Measurements from ENCODE around the gene FAXDC2.

DNA sequence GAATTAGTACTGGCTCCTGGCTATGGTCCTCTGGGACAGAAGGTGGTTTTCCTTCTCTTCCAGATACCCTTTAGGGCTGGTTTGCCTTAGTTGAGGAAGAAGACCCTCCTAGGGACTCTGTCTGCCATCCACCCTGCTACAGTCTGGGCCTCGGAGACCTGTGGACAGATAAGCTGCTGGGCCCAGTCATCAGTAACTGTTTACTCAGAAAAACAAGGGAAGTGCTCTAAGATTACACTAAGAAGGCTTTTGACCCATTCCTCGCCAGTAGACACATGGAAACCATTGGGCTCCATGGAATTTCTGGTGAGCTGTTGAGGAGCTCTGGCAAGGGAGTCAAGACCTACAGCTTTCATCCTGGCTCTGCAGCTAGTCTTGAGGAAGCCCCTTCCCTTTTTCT lies 64.0 kb downstream of the FAXDC2 start:
- TF ChIP-seq, protein P1, sequence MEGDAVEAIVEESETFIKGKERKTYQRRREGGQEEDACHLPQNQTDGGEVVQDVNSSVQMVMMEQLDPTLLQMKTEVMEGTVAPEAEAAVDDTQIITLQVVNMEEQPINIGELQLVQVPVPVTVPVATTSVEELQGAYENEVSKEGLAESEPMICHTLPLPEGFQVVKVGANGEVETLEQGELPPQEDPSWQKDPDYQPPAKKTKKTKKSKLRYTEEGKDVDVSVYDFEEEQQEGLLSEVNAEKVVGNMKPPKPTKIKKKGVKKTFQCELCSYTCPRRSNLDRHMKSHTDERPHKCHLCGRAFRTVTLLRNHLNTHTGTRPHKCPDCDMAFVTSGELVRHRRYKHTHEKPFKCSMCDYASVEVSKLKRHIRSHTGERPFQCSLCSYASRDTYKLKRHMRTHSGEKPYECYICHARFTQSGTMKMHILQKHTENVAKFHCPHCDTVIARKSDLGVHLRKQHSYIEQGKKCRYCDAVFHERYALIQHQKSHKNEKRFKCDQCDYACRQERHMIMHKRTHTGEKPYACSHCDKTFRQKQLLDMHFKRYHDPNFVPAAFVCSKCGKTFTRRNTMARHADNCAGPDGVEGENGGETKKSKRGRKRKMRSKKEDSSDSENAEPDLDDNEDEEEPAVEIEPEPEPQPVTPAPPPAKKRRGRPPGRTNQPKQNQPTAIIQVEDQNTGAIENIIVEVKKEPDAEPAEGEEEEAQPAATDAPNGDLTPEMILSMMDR (IDR thresholded peaks at IDR 0.05 in 2 of 3, conservative IDR thresholded peaks at IDR 0.05 in 1 of 3; ENCODE audit: control insufficient read depth in 2 of 3, extremely low read depth in 1 of 3, insufficient read depth in 1 of 3, low read depth in 3 of 3, low read length in 3 of 3) = no peak
- TF ChIP-seq HDAC6 (IDR thresholded peaks at IDR 0.05; ENCODE audit: unreplicated experiment) (no peak), EZH2 (IDR thresholded peaks at IDR 0.05; ENCODE audit: borderline replicate concordance, control insufficient read depth, low read depth, low read length) (no peak), YBX1 (IDR thresholded peaks at IDR 0.05) (no peak), CEBPB (IDR thresholded peaks at IDR 0.05; ENCODE audit: borderline replicate concordance in 1 of 2, low read depth in 2 of 2, low read length in 2 of 2) (no peak), CHD1 (IDR thresholded peaks at IDR 0.05; ENCODE audit: low read depth, low read length) (no peak), ZNF384 (IDR thresholded peaks at IDR 0.05; ENCODE audit: borderline replicate concordance, low read depth, low read length) (no peak), TAF1 (IDR thresholded peaks at IDR 0.05; ENCODE audit: borderline replicate concordance, low read depth, low read length) (no peak), SPI1 (IDR thresholded peaks at IDR 0.05; ENCODE audit: borderline replicate concordance, insufficient read depth, low read depth, low read length) (no peak)
- TF ChIP-seq, protein P2, sequence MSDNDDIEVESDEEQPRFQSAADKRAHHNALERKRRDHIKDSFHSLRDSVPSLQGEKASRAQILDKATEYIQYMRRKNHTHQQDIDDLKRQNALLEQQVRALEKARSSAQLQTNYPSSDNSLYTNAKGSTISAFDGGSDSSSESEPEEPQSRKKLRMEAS (IDR thresholded peaks at IDR 0.05; ENCODE audit: low read depth, low read length) = no peak
